Measurements from ENCODE around the gene PAPOLA. TPM values are rescaled to one million over a fixed set of nuclear protein-coding genes. Genes with fewer than 3 reads are reported as not detected.

PAPOLA gene
- total RNA-seq (2014; rRNA removed; shearing (Covaris generic)) (211 and 237 TPM in 2 replicates), polyA plus RNA-seq (2016; fragmentation: Nextera tagmentation; extraction: Ambion mirVana) (188 and 198 TPM in 2 replicates)
- long read RNA-seq, full-length matches to known transcripts = 69 of 95 reads
- long read RNA-seq, partial matches to known transcripts = 21 of 95 reads
- long read RNA-seq, other reads (novel, unspliced or antisense) = 5 of 95 reads

DNA sequence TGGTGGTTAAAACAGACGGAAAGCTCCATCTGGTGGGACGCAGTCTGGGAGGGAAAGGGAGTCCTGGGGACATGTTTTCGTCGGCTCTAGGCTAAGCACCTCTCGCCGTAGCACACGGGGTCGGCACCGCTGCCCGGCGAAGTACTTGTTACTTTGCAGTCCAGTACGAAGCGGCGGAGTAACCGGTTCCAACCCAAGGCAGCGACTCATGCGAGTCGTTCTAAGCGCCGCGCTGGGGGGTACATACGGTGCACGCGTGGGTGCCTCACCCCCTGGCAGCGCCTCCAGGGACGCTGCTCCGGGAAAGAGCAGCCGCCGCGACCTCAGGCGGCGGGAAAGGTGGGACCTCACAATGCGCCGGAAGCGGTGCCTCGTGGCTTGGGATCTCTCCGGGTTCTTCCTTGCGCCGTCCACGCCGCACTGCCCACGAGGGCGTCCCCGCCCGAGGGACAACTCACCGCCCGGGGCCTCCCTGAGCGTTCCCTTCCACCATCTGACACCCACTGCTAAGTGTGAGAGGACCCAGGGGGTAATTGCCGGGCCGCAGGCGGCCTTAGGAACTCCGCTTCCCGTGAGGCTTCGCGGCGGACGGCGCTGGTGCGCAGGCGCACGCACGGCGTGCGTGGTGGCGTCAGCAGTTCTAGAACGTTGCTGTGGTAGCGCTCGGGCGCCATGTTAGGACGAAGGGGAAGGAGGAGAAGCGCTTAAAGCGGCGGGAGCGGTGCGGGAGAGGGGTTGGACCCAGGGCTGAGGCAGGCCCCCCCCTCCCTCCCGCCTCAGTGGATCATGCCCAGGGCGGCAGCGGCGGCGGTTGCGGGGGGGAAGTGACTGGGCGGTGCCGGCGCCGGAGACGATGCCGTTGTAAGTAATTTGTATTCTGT, at the start of gene PAPOLA:
Gene PAPOLA (plus strand): TSS at position 643 of the 881 bp plus-strand sequence. CDS start 211 bp downstream, at position 854.
- no peaks in the 10 kb centered on the region; the same call in 2 of the 3 replicates for H3K9me3 Mint-ChIP-seq
- peaks cover 50% of the 10 kb centered on the region for H3K79me2 ChIP-seq (replicated peaks; ENCODE audit: insufficient read depth)
- no peak for TF ChIP-seq NANOG (IDR thresholded peaks at IDR 0.05; ENCODE audit: borderline replicate concordance)
- TF ChIP-seq ETS1 (IDR thresholded peaks at IDR 0.05) = peak; percentile 88
- no peak for TF ChIP-seq ZNF331 (CRISPR knock-in tag; IDR thresholded peaks at IDR 0.05; ENCODE audit: low read depth)
- TF ChIP-seq STAT1 (IDR thresholded peaks at IDR 0.05; ENCODE audit: unreplicated experiment) = no peak
- TF ChIP-seq EZH2phosphoT487 (IDR thresholded peaks at IDR 0.05; ENCODE audit: unreplicated experiment) = no peak
- TF ChIP-seq, protein P1, sequence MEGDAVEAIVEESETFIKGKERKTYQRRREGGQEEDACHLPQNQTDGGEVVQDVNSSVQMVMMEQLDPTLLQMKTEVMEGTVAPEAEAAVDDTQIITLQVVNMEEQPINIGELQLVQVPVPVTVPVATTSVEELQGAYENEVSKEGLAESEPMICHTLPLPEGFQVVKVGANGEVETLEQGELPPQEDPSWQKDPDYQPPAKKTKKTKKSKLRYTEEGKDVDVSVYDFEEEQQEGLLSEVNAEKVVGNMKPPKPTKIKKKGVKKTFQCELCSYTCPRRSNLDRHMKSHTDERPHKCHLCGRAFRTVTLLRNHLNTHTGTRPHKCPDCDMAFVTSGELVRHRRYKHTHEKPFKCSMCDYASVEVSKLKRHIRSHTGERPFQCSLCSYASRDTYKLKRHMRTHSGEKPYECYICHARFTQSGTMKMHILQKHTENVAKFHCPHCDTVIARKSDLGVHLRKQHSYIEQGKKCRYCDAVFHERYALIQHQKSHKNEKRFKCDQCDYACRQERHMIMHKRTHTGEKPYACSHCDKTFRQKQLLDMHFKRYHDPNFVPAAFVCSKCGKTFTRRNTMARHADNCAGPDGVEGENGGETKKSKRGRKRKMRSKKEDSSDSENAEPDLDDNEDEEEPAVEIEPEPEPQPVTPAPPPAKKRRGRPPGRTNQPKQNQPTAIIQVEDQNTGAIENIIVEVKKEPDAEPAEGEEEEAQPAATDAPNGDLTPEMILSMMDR (conservative IDR thresholded peaks at IDR 0.05; ENCODE audit: low read depth in 2 of 2) = 0 out of 4 replicates have a peak, but pooled peaks of 1 of the 2 experiments have one; percentile 17
- 0 out of 2 replicates have a peak, but pooled peaks have one; percentile 18 for TF ChIP-seq ZNF114 (CRISPR knock-in tag; IDR thresholded peaks at IDR 0.05)
- TF ChIP-seq EZH2 (IDR thresholded peaks at IDR 0.05; ENCODE audit: low read depth, unreplicated experiment) = no peak
- no peak for TF ChIP-seq JUNB (IDR thresholded peaks at IDR 0.05; ENCODE audit: unreplicated experiment)
- TF ChIP-seq POLR2AphosphoS5 (IDR thresholded peaks at IDR 0.05; ENCODE audit: low read depth) = peak; percentile 87
- TF ChIP-seq CREB1 (CRISPR knock-in tag; IDR thresholded peaks at IDR 0.05; ENCODE audit: low read depth) = peak; percentile 91
- TF ChIP-seq, protein P2, sequence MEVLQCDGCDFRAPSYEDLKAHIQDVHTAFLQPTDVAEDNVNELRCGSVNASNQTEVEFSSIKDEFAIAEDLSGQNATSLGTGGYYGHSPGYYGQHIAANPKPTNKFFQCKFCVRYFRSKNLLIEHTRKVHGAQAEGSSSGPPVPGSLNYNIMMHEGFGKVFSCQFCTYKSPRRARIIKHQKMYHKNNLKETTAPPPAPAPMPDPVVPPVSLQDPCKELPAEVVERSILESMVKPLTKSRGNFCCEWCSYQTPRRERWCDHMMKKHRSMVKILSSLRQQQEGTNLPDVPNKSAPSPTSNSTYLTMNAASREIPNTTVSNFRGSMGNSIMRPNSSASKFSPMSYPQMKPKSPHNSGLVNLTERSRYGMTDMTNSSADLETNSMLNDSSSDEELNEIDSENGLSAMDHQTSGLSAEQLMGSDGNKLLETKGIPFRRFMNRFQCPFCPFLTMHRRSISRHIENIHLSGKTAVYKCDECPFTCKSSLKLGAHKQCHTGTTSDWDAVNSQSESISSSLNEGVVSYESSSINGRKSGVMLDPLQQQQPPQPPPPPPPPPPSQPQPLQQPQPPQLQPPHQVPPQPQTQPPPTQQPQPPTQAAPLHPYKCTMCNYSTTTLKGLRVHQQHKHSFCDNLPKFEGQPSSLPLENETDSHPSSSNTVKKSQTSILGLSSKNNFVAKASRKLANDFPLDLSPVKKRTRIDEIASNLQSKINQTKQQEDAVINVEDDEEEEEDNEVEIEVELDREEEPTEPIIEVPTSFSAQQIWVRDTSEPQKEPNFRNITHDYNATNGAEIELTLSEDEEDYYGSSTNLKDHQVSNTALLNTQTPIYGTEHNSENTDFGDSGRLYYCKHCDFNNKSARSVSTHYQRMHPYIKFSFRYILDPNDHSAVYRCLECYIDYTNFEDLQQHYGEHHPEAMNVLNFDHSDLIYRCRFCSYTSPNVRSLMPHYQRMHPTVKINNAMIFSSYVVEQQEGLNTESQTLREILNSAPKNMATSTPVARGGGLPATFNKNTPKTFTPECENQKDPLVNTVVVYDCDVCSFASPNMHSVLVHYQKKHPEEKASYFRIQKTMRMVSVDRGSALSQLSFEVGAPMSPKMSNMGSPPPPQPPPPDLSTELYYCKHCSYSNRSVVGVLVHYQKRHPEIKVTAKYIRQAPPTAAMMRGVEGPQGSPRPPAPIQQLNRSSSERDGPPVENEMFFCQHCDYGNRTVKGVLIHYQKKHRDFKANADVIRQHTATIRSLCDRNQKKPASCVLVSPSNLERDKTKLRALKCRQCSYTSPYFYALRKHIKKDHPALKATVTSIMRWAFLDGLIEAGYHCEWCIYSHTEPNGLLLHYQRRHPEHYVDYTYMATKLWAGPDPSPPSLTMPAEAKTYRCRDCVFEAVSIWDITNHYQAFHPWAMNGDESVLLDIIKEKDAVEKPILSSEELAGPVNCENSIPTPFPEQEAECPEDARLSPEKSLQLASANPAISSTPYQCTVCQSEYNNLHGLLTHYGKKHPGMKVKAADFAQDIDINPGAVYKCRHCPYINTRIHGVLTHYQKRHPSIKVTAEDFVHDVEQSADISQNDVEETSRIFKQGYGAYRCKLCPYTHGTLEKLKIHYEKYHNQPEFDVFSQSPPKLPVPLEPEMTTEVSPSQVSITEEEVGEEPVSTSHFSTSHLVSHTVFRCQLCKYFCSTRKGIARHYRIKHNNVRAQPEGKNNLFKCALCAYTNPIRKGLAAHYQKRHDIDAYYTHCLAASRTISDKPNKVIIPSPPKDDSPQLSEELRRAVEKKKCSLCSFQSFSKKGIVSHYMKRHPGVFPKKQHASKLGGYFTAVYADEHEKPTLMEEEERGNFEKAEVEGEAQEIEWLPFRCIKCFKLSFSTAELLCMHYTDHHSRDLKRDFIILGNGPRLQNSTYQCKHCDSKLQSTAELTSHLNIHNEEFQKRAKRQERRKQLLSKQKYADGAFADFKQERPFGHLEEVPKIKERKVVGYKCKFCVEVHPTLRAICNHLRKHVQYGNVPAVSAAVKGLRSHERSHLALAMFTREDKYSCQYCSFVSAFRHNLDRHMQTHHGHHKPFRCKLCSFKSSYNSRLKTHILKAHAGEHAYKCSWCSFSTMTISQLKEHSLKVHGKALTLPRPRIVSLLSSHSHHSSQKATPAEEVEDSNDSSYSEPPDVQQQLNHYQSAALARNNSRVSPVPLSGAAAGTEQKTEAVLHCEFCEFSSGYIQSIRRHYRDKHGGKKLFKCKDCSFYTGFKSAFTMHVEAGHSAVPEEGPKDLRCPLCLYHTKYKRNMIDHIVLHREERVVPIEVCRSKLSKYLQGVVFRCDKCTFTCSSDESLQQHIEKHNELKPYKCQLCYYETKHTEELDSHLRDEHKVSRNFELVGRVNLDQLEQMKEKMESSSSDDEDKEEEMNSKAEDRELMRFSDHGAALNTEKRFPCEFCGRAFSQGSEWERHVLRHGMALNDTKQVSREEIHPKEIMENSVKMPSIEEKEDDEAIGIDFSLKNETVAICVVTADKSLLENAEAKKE (CRISPR knock-in tag; IDR thresholded peaks at IDR 0.05) = no peak

More for the DNA sequence above, at the start of gene PAPOLA:
- Histone ChIP-seq H3K9me2 (ENCODE audit: insufficient read depth) (no peaks in the 10 kb centered on the region), H3K27me3 (ENCODE audit: insufficient read depth) (no peaks in the 10 kb centered on the region), H3K27ac (ENCODE audit: low read depth) (peak within 1 kb of the TSS; percentile 97), H3F3A (replicated peaks; ENCODE audit: low read depth) (no peaks in the 10 kb centered on the region; the same call in 1 of the 2 replicates), H4K20me1 (replicated peaks; ENCODE audit: insufficient read depth) (peaks cover 39% of the 10 kb centered on the region), H3K4me3 (peak within 1 kb of the TSS; percentile 93), H3K36me3 (ENCODE audit: insufficient read depth) (no peaks in the 10 kb centered on the region), H3K4me1 (ENCODE audit: insufficient read depth) (peaks cover 28% of the 10 kb centered on the region), H2AFZ (peak within 1 kb of the TSS; percentile 88), H3K4me2 (peak within 1 kb of the TSS; percentile 92)
- Mint-ChIP-seq H3K4me1 (peaks cover 31% of the 10 kb centered on the region), H3K36me3 (ENCODE audit: low read depth) (peaks cover 13% of the 10 kb centered on the region; the same call in 2 of the 3 replicates), H3K27me3 (ENCODE audit: insufficient read depth, low read depth, poor library complexity) (peaks cover 8% of the 10 kb centered on the region), H3K27ac (peak within 1 kb of the TSS; percentile 99), H3K4me3 (peak within 1 kb of the TSS; percentile 91)
- ATAC-seq = peak; percentile 90
- peak; percentile 96 for DNase-seq (ENCODE audit: low spot score)

Measured in GM23338 (cell line).